NCI-H460 (cell line): ENCODE data around the gene TNNI3K. TPM values are rescaled to one million over a fixed set of nuclear protein-coding genes. Genes with fewer than 3 reads are reported as not detected.

Experiments
- DNase-seq: peaks from one replicate; pipeline ENCODE4 v3.0.0-alpha.2; 2016; ENCODE audit warnings: low read depth; ENCODE audit errors: extremely low read depth
- total RNA-seq: library from RNA; depleted of rRNA; stranded (reverse); fragments of >200 nt; shearing (Covaris generic); gene quantifications from 2 replicates; pipeline ENCODE4 v1.2.3, GENCODE V29; 2014

The TNNI3K gene
- total RNA-seq, 1 experiment from 2014 or later = 0.45 TPM

DNA sequence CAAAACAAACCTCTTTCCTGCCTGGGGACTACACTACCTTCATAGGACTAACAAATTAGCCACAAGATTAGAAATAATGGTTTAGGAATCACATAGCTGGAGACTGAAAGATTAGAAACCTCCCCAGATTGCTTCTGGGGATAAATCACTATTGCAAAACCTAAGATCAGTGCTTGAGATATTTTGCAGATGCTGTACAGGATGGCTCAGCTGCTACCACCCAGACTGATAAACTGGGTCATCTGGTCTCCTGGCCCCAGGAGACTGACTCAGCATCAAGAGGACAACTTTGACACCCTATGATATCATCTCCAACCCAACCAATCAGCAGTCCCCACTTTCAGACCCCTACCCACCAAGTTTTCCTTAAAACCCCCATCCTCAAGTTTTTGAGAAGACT lies 140.2 kb downstream of the TNNI3K start:
- no peak for DNase-seq

DNA sequence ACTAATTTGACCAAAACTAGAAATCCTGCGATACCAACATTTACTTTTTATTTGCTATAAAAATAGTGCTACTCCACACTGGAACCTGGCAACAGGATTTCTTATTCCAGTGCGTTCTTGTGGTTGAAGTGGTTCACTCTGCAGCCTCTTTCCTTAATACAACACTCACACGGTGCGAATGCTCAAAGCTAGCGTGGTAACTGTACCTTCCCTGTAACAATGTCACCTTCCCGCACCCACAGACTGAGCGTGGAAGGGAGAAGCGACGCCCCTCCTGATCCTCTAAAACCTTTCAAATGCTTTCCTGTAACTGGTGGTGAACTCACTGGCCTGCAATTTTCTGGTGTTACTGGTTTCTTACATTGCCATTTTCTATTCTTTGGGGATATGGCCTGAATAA lies 145.1 kb downstream of the TNNI3K start:
- no peak for DNase-seq

DNA sequence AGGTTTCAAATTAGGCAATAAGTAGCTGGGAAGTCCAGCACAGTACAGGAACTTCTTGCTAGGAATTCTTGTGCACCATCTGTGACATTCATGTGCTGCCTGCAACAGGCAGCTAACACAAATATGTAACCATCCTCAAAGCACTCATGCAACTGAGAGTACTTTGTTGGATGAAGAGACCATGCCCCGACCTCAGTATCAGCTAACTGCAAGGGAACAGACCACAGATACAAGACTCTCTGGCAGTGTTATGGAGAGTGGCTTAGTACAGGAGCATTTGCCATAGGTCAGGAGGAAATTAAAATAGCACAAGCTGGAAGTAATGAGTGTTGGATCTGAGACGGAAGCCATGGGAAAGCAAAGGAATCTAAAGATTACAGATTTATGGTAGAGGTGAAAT lies 153.7 kb downstream of the TNNI3K start:
- DNase-seq = no peak

DNA sequence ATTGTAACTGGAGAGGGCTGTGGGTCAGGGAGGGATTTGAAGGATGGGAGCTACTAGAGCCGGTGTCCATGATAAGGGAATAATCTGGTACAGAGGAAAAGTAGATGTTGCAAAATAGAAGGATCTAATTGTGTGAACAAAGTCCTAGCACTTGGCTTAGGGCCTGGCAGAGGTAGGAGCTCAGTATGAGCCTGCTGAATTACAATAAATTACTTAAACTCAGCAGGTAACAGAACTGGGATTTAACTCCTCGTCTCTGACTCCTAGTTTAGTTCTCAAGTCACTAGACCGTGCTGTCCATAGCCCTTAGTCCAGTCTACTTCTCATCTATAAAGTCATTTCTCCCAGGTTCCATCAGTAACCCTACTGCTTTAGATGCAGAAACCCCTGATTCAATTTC lies 157.0 kb downstream of the TNNI3K start:
- DNase-seq = no peak

DNA sequence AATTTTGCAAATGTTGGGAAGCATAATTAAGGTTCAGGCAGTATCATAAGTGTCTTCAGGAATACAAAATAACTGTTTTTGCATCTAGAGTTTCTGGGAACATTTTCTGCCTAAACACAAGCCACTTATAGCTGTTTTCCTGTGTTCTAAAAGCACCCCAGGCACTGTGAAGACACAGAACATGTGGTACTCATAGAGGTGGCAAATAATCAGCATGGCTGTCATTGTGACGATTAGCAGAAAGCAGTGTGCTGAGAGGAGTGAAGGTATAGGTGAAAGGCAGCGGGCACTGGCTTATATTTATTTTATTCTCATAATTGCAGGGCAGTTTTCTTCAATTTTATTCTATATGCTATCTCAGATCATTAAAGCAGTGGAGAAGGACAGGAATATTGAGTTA lies 157.7 kb downstream of the TNNI3K start:
- no peak for DNase-seq

DNA sequence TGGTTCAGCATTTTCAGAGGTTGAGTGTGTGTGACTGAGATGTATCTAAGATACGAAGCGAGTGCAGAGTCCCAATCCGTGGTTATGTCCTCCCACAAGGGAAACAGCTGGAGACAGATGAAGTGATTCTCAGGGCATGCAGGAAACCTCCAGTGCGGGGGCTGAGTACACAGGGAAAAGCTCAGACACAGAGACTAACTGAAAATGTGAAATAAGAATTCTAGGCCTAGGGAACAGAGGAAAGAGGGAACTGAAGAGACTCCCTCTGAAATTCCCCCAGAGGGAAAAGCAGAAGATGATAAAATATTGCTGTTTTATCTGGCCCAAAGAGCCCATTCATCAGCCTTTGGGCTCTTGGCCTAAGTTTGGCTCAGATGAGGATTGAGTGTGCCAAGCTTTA lies 160.4 kb downstream of the TNNI3K start:
- no peak for DNase-seq

DNA sequence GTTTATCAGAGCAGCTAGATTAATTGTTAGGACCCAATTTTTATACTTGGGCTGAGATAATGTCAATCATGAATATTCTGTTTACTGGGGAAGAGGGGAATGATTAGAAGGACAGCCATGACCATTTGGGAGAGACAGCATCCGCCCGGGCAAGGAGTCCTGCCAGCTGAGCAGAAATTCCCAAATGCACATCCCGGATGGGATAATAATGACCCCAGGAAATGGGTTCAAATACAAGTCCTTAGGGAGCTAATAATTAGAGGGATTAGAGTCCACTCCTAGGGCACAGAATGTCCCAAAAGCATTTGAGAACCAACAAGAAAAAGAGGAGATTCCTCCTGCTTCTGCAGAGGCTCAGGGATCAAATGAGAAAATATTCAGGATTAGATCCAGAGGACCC lies 161.3 kb downstream of the TNNI3K start:
- no peak for DNase-seq

DNA sequence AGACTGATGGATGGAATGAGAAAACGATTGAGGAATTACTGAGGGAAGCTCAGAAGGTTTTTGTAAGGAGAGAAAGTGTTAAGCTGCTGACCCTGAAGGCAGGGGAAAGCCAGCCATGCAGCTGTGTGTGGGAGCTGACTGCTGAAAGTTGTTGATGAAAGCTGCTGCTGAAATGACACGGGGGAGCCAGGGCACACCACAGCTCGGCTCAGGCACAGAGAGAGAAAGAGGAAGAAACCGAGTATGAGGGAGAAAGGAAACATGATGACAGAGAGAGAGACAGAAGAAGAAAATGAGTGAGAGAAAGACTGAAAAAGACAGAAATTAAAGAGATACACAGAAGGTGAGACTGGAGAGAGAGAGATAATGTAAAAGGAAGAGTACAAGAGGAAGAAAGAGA lies 161.7 kb downstream of the TNNI3K start:
- no peak for DNase-seq

DNA sequence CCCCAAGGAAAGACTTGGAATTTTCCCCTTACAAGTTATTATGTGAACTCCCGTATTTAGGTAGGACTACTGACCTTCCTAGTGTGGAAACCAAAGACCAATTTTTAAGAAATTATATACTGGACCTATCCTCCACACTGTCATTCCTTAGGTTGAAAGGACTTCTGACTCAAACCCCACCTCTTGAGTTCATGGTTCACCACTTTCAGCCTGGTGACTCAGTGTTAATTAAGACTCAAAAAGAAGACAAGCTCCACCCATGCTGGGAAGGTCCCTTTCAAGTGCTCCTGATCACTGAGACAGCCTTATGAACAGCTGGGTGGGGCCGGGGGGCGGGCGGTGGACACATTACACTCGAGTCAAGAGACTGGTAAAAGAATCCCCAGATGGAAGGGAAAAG lies 164.1 kb downstream of the TNNI3K start:
- no peak for DNase-seq

DNA sequence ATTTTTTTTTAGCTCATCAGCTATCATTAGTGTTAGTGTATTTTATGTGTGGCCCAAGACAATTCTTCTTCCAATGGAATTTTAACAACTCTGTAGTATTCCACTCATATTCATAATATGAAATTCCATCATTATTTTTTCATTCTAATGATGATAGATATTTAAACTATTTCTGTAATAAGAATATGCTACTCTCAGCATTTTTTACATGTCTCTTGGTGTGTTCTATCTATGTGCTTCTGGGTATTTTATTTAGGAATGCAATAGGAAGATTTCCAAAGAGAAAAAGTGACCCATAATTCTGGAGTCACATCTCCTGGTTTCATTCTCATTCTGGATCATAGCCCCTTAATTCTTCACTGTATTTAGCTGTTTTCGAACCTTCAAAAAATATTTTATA lies 167.7 kb downstream of the TNNI3K start:
- DNase-seq = no peak

DNA sequence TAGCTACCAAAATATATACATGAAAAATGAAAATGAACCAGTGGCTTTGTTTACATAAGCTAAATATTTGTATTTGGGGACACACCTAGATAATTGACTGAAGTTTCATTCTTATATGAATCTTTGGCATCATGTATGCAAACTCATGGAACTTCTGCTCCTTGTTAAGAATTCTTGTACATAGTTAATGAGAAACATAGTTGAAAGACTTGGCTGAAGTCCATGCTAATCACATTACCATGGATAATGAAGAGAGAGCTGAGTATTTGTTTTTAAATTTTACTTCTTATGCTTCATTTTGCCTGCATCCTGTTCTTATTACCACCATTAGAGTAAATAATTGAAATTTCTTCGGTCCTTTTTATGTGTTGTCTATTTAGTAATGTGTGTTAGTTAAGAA lies 168.4 kb downstream of the TNNI3K start:
- no peak for DNase-seq

DNA sequence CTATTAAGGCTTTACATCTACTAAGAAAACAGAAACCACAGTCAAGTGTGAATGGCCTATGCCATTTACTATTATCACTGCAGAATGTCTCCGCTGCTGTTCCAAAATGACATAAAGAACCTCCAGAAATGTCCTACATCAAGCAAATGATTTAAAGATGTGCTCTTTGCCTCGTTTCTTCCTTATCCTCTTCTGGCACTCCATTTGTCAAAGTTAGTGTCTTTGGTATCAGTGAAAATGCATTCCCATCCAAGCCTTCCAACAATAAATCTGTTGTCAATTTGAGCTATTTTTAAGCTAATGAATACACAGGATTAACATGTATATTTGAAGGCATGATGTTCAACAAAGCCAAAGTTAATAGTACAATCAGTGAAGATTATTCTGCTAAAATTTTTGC lies 171.6 kb downstream of the TNNI3K start:
- DNase-seq = no peak

DNA sequence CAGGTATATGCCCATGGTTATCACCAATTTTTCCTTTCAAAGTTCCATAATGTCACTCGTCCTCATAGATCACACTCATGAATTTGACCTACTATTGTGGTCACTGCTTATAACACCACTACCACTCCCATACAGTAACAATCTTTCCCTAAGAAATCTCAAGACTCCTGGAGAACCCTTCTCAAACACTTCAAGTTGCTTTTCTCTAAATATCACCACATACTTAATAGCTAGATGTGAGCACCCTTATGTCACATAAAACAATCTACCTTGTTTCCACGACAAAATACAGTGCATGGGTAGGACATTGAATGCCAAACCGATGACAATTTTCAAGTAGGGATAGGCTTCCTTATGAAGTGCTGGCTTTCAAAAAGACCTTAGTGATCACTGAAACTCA lies 172.7 kb downstream of the TNNI3K start:
- DNase-seq = no peak

DNA sequence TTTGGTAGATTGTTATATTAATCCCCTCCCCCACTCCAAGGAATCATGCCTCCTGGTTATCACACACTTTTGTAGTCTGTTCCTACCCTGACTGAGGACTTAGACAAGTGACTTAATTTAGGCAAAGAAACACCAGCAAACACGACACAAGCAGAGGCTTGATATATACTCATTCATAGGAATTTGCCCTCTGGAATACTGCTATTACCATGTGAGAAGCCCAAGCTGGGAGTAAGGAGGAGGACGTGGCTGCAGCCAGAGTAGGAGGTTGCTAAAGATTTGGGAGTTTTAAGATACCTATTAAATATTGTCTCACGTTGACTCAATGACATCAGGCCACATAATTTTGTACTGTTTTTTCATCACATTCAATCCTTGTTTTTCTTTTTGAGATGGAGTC lies 177.1 kb downstream of the TNNI3K start:
- no peak for DNase-seq

DNA sequence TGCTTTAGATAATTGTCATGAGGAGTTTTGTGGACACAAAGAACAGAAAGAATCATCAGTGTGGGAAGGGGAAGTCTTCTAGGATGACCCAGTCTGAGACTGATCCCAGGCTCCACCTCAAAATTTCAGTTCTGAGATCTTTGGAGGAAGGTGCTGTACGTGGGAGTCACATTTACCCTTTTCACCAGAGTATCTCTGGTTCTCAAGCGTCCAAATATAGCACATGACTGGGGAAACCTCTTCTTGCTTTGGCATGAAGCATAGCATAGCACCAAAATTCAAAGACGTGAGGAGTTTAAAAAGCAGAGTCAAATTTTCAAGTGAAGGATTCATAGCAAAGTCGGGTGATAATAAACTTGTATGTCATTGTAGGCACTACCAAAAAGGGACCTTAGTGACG lies 180.7 kb downstream of the TNNI3K start:
- no peak for DNase-seq

DNA sequence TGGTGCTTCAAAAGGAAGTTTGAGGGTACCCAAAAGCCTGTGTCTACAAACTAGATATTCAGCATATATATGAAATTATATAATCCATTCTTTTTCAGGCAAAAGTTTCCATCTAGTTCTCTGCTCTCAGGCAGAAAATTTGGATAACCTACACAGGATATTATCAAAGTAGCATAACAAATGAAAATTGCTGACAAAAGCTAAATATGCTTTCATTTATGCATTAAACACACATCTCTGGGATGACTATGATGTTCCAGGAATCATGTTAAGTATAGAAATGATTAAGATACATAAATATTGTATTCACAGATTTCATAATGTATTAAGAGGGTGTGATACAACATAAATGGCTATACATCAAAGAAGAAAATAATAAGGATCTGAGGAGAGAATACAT lies 184.4 kb downstream of the TNNI3K start:
- DNase-seq = no peak

DNA sequence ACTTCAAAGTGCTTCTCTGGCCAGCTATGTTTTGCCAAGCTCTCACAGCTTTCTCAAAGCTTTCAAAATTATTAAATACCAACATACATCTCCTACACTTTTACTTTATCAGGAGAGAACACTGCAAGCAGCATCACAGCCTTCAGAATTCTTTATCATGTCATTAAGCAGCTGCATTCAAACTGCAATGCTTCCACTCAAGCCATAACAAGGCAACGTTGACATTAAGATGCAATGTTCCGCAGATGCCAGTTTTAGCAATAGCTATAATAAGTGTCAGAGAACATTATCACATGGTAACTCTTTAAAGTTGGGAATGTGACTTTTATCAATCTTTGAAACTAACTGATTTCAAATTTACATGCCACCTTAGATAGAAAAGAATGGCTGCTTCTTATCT lies 185.3 kb downstream of the TNNI3K start:
- no peak for DNase-seq

DNA sequence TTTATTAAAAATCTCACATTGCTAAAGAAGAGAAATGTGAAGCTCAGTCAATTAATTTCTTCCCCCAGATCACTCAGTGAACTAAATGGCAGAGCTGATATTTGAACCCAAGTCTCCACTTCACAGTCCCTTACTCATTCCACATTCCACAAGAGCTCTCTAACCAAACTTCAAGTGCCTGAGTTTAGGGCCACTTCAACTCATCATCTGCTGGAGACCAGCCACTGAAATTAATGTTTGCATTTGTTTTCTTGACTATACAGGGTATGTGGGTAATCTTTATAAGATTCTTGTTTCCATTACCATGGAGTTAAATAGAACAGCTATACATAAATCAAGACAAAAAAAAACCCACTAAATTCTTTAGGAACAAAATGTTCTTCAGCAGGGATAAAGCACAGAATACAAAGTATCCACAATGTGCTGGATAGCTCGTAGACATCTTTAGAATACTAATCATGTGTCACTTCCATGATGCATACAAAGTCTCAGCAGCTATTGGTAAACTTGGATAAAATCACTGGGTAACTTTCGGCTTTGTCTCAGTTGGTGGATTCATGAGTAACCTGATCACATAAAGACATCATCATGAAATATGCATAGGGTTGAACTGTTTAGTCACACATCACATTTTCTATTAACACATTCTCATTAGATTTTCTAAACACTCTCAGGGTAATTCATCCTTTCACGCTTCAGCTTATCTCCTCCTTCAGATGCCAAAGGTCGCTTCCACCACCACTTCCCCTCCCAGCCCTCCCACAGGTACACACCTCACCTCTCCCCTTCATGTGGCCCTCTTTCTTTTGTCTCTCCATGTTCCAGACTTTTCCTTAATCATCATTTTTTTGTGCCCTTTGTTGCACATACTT lies 187.5 kb downstream of the TNNI3K start:
- no peak for DNase-seq

DNA sequence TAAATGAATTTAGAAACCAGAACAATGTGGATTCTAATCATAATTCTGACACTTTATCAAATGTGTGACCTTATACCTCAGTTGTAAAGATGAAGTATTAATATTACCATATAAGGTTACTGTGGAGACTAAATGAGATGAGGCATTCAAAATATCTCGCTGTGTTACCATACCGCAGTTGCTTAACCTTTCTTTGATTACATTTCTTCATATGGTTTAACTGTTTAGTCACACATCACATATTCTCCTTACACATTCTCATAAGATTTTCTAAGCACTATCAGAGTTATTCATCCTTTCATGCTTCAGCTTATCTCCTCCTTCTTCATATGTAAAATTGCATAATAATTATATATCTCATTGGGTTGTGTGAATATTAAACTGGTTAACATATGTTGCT lies 188.3 kb downstream of the TNNI3K start:
- DNase-seq = no peak

DNA sequence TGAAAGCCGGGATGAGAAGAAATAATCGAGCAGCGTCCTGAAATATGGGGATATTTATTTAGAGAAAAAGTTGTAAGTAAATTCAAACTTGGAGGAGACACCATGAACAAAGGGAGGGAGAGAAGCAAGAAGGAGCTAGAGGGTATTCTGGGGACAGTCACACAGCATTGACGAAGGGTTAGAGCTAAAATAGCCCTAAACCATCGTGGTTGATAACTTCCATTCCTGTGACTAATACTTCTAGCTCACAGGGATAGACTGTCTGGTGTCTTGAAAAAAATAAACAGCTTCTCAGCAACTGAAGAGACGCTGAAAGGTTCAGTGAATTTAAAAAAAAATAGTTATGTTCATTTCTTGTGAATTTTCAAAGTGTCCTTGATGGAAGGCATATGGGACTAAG lies 190.5 kb downstream of the TNNI3K start:
- DNase-seq = no peak

DNA sequence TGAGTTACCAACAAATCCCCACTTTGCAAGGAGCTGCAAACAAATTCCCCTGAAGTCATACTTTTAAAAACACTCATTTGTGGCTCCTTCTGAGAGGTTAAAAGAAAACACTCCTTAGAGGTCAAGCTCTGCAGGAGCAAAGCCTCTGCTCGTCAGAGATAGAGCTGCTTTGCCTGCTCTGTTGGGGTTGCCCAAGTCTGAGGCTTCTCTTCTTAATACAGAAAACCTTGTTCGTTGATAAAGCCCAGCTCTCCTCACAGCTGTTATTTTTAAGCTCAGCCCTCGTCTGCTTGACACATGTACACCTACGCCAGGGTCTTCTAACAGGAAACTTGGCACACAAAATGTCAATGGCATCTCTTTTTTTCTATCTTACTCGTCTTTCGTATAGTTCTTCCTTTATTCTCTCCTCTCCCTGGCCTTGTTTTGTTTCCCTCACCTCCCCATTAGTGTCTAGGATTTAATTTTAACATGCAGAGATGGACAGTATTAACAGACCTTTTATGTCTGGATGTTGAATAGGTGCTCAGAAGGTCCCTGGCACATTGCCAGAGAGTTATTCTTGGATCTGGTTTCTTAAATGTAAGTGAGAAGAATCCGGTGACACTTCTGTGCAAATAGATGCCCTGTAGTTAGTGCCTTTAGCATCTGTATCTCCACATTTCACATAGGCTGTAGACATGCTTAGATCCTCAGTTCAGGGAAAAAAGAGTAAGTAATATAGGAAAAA lies 191.2 kb downstream of the TNNI3K start:
- DNase-seq = no peak

DNA sequence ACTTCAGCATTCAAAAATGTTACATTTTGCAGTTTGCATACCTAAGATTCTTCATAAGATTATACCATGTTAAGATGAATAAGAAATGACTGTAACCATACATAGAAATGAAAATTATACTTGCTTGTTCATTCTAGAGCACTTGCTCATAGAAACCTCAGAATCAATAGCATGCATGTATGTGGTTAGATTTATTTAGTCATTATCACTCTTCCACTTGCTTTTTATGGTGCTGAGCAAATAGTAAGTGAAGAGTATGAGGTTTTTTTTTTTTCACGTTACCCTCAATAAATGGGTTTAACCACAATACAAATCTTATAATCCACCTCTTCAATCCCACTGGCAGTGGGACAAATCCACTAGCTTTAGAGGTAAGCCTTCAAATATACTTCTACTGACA lies 192.5 kb downstream of the TNNI3K start:
- DNase-seq = no peak
